ENCODE measurements around the gene SVBP. TPM values are rescaled to one million over a fixed set of nuclear protein-coding genes. Genes with fewer than 3 reads are reported as not detected.

Gene SVBP
- total RNA-seq, 3 donors from 2014 or later (not counting 1 experiment from before 2014, with no cell fraction given): 13.8 to 16.1 (median 15.2) TPM

- no peak for TF ChIP-seq CTCF (IDR thresholded peaks at IDR 0.05)
- H3K4me1 ChIP-seq (ENCODE audit: control insufficient read depth, insufficient read depth, low read length): no peaks in the 10 kb centered on the region
- no peaks in the 10 kb centered on the region for H3K36me3 ChIP-seq (ENCODE audit: control insufficient read depth, insufficient read depth, low read length)
- H3K27ac ChIP-seq (ENCODE audit: low read length): no peak overlapping the region
- H3K4me1 Mint-ChIP-seq: no peaks in the 10 kb centered on the region
- H3K9me3 ChIP-seq (ENCODE audit: control insufficient read depth, insufficient read depth, low read length): no peaks in the 10 kb centered on the region
- DNase-seq: no peak
- 96% methylated on average over 17 of the region's 17 CpGs for WGBS (ENCODE audit: insufficient coverage)
- no peak overlapping the region for H3K4me3 ChIP-seq (ENCODE audit: low read length)
- no peaks in the 10 kb centered on the region for H3K36me3 Mint-ChIP-seq
- H3K9me3 Mint-ChIP-seq: no peaks in the 10 kb centered on the region
- no peak for ATAC-seq
- intact Hi-C loops (cut with micrococcal nuclease): no loop called here
- no peaks in the 10 kb centered on the region for H3K27me3 Mint-ChIP-seq (ENCODE audit: low read depth in 2 of 2)
- H3K27ac Mint-ChIP-seq: no peak overlapping the region
- no peak overlapping the region for H3K4me3 Mint-ChIP-seq
- H3K27me3 ChIP-seq (ENCODE audit: control insufficient read depth, insufficient read depth, low read length): no peaks in the 10 kb centered on the region
These were observed 13.4 kb upstream of the SVBP start for GRCh38 chr1:42830631-42831030.

- no peaks in the 10 kb centered on the region for H3K9me3 Mint-ChIP-seq
- H3K27ac Mint-ChIP-seq: no peak overlapping the region
- H3K4me1 Mint-ChIP-seq: peaks cover 0 to 5% of the 10 kb centered on the region in 2 donors
- TF ChIP-seq CTCF (IDR thresholded peaks at IDR 0.05): no peak
- intact Hi-C loops (cut with micrococcal nuclease): no loop called here
- Histone ChIP-seq H3K4me3 (ENCODE audit: low read length) (no peak overlapping the region), H3K36me3 (ENCODE audit: control insufficient read depth, insufficient read depth, low read length) (no peaks in the 10 kb centered on the region), H3K27ac (ENCODE audit: low read length) (no peak overlapping the region), H3K27me3 (ENCODE audit: control insufficient read depth, insufficient read depth, low read length) (no peaks in the 10 kb centered on the region), H3K4me1 (ENCODE audit: control insufficient read depth, insufficient read depth, low read length) (no peaks in the 10 kb centered on the region), H3K9me3 (ENCODE audit: control insufficient read depth, insufficient read depth, low read length) (no peaks in the 10 kb centered on the region)
- 94% methylated on average over 9 of the region's 10 CpGs for WGBS (ENCODE audit: insufficient coverage)
- no peaks in the 10 kb centered on the region for H3K27me3 Mint-ChIP-seq (ENCODE audit: low read depth in 2 of 2)
- H3K4me3 Mint-ChIP-seq: no peak overlapping the region
- DNase-seq: no peak
- H3K36me3 Mint-ChIP-seq: no peaks in the 10 kb centered on the region
- ATAC-seq: no peak
These were observed 8.0 kb upstream of the SVBP start for GRCh38 chr1:42825036-42825851.

- TF ChIP-seq CTCF (IDR thresholded peaks at IDR 0.05): no peak
- Mint-ChIP-seq H3K4me3 (no peak overlapping the region), H3K36me3 (no peaks in the 10 kb centered on the region), H3K27ac (no peak overlapping the region), H3K27me3 (ENCODE audit: low read depth in 2 of 2) (no peaks in the 10 kb centered on the region), H3K9me3 (no peaks in the 10 kb centered on the region), H3K4me1 (peaks cover 0 to 5% of the 10 kb centered on the region in 2 donors)
- H3K4me3 ChIP-seq (ENCODE audit: low read length): no peak overlapping the region
- H3K4me1 ChIP-seq (ENCODE audit: control insufficient read depth, insufficient read depth, low read length): no peaks in the 10 kb centered on the region
- no peaks in the 10 kb centered on the region for H3K9me3 ChIP-seq (ENCODE audit: control insufficient read depth, insufficient read depth, low read length)
- H3K27me3 ChIP-seq (ENCODE audit: control insufficient read depth, insufficient read depth, low read length): no peaks in the 10 kb centered on the region
- ATAC-seq (no peak), DNase-seq (no peak)
- no peak overlapping the region for H3K27ac ChIP-seq (ENCODE audit: low read length)
- WGBS (ENCODE audit: insufficient coverage): 95% methylated on average over 4 of the region's 4 CpGs
- intact Hi-C loops (cut with micrococcal nuclease): no loop called here
- H3K36me3 ChIP-seq (ENCODE audit: control insufficient read depth, insufficient read depth, low read length): no peaks in the 10 kb centered on the region
These were observed 7.4 kb upstream of the SVBP start for GRCh38 chr1:42824481-42825035.

All from natural killer cell (primary cell).